ENCODE results near the gene IL1RL1.

Gene IL1RL1

DNA sequence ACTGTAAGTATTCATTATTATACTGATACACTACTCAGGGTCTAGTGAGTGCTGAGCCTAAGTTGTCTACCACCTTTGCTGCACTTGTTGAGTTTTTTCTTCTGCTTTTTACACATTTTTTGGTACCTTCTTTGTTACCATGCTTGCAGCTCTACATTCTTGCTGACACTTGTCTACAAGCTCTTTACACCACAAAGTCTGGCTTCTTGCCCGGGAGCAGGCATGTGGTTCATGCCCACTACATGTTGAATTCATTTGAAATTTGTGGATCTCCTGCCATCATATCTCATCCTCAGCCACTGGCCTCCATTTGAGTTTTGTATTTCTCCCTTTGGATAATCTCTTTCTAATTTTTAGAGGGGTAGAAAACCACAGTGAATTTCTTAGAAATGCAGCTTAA, 74.2 kb downstream of the IL1RL1 start:
- TF ChIP-seq, protein P1, sequence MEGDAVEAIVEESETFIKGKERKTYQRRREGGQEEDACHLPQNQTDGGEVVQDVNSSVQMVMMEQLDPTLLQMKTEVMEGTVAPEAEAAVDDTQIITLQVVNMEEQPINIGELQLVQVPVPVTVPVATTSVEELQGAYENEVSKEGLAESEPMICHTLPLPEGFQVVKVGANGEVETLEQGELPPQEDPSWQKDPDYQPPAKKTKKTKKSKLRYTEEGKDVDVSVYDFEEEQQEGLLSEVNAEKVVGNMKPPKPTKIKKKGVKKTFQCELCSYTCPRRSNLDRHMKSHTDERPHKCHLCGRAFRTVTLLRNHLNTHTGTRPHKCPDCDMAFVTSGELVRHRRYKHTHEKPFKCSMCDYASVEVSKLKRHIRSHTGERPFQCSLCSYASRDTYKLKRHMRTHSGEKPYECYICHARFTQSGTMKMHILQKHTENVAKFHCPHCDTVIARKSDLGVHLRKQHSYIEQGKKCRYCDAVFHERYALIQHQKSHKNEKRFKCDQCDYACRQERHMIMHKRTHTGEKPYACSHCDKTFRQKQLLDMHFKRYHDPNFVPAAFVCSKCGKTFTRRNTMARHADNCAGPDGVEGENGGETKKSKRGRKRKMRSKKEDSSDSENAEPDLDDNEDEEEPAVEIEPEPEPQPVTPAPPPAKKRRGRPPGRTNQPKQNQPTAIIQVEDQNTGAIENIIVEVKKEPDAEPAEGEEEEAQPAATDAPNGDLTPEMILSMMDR (IDR thresholded peaks at IDR 0.05), result no peak

DNA sequence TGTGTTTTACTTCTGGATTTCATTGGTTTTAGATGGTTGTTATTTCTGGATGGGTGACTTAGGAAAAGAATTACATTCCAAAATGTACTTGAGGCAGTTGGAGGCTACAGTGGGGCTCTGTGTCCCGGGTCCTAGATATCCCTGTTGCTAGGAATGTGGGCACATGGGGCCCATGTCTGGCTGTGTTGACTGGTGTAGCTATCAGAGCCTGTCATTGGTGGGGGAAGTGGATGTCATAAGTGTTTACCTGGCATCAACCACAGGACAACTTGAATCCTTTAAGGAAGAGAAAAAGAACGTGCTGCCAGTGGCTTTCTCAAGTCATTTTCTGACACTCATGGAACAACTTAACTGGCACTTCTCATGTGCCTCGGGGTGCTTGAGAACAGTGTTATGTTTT, 74.6 kb downstream of the IL1RL1 start:
- TF ChIP-seq, protein P1 (IDR thresholded peaks at IDR 0.05), result no peak

DNA sequence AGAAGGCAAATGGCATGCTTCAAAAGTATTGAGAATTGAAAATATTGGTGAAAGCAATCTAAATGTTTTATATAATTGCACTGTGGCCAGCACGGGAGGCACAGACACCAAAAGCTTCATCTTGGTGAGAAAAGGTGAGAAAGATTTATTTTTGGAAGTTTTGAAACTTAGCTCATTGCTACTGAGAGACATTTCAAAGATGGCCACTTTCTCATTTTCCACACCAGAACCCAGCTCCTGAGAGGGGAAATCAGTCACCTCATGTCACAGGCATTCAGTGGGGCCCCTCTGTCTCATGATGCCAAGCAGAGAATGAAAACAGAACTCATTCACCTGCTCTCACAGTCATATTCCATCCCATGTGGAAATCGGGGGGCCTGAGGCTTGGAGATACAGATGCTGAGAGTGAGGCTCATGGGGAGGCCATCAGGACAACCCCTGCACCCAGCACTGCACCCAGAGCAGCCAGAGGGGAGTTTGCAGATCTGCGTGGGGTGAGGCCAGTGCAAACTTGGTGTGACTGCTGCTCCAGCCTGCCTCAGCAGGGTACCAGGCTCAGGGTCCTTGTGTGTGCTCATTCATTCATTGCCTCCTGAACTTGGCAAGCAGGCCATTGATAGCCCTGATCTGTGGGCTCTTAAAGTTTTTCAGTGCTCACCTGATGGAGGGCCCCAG, 75.6 kb downstream of the IL1RL1 start:
- TF ChIP-seq, protein P1 (IDR thresholded peaks at IDR 0.05), result no peak

DNA sequence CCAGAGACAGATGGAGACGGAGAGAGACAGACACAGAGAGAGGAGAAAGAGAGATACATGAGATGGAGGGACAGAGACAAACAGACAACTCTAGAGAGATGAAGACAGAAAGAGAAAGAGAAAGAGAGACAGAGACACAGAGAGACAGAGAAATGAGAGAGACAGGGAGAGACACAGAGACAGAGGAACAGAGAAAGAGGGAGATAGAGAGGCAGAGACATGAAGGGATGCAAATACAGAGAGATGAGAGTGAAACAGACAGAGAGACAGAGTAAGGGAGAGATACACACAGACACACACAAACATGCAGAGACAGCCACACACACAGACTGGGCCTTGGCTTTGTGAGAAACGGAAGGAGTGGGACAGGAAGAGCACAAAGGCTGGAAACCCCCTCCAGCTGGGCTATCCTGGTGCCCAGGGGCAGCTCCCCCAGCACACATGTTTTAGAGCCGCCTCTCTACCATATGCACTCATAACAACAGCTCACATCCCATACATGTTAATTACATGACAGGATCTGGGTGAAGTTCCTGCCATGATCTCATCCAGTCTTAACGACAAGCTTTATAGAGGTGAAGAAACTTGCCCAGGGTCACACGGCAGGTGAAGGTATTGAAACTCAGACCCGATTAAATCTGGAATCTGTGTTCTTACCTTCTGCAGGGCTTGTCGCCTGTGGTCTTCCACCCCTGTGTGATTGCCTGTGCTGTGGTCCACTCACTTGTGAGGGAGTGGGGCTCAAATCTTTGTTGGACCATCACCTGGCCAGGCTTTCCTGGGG, 76.6 kb downstream of the IL1RL1 start:
- TF ChIP-seq, protein P1 (IDR thresholded peaks at IDR 0.05), result no peak

DNA sequence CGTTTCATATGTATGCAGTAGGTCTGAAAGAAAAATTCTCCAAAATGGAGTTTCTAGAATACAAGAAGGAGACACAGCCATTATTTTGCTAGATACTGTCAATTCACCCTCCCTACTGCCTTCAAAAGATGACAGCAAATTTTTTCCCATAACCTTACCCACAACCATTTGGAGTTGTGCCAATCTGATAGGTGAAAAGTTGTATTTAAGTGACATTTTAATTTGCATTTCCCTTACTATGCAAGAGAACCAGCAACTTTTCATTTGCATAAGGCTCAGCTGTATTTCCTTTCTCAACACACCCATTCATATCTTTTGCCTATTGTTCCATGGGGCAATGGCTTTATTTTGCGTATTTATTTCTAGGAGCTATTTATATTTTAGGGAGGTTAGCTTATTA, 80.2 kb downstream of the IL1RL1 start:
- TF ChIP-seq, protein P1 (IDR thresholded peaks at IDR 0.05), result no peak

DNA sequence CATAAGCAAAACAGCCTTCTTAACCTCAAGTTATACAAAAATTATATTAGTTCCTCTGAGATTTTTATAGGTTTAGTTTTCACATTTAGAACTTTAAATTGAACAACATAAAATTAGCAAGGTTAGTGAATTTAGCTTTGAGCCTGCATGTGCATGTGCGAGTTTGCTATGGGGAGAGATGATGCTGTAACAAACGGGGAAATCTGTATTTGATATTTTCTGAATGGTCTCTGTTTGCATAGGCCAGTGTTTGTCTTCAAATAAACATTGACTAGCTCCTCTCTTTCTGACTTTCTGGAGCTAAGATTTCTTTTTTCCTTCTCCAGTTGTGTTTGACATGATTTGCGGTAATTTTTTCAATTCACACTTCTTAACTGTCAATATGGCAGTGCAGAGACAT, 80.7 kb downstream of the IL1RL1 start:
- TF ChIP-seq, protein P1 (IDR thresholded peaks at IDR 0.05), result no peak

DNA sequence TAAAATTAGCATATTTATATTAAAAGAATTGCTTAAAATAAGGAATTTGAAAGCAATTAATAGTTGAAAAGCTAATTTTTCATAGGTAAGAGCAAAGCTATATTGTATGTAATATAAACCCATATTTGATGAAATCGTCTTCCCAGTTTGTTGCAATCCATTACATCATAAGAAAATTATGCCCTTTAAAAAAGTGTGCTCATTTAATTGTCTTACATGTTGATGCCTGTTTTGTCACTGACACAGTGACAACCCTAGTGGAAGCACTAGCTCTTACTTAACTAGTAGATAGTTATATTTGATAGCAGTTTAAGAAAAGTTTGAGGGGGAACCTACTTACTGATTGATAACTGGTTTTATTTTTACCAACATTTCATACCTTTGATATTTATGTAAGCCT, 81.6 kb downstream of the IL1RL1 start:
- TF ChIP-seq, protein P1 (IDR thresholded peaks at IDR 0.05), result no peak

Measured in LNCAP (cell line).